ENCODE data around the gene FOXI2.
A peak's percentile ranks its signal among the peaks of the same experiment; 100 is the strongest.

Gene FOXI2

DNA sequence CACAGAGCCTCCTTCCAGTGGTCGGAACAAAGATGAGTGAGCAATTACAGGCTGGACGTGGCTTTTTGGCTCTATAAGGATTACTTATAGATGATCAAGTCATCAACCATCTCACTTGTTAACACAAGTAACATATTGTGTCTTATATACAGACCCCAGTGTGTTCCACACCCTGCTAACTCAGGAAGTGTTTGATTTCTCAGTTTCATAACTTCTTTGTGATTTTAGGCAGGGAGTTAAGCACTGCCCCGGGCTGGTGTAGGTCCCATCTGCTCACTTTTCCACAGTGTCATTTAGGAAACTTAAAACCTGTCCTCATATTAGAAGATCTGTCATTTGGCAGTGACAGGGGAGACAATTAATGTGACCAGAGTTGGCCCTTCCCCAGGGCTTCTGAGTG, 6.2 kb downstream of the FOXI2 start:
- no peak for DNase-seq (ENCODE audit: low spot score)

DNA sequence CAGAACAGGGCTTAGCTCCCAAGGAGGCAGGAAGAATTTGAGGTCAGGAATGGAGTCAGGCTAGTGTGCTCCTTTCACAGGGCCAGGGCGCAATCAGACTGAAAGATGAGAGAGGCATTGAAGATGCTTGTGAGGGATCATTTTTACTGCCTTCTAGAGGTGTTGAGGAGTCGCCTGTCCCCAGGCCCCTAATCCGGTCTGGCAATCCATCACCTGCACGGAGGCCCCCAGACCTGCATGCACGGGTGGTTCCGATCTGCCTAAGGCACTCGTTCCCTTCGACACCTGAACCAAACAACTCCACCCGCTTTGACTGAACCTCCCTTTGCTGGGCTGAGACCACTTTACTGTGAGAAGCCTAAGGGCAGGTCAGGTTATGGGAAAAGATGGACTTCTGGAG, 8.0 kb downstream of the FOXI2 start:
- no peak for DNase-seq (ENCODE audit: low spot score)

DNA sequence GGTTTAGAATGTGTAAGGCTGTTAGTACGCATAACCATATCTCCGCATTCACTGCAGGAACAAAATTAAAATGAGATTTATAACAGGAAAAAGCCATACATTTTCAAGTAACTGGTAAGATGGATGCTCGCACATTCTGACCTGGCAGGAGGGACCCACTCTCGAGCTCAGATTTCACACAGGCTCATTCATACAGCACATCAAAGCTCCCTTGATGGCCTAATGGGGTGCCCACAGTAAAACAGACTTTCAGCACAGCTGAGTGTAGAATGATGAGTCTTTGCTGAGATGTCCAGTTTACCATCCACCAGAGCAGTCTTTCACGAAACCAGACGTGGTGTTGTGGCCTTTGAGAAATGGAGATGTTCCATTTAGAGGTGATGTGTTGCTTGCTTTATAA, 8.9 kb downstream of the FOXI2 start:
- no peak for DNase-seq (ENCODE audit: low spot score)

DNA sequence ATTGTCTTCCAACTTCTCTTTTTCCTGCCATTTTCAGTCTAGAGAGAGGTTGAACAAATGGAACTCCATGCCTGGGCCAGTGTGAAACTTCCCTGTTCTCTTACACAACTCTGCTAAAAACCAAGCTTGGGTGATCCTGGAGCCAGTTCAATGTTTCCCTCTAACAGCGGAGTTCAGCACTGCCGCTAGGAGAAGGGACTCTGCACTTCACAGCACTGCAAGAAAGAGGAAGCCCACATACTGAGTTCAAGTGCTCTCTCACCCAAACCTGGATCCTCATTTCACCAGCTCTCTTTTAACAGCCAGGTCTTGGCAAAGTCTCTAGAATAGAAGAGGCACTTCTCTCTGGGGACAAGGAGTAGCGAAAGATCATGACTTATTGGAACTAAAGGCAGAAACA, 18.8 kb downstream of the FOXI2 start:
- peak; percentile 46 for DNase-seq (ENCODE audit: low spot score)

DNA sequence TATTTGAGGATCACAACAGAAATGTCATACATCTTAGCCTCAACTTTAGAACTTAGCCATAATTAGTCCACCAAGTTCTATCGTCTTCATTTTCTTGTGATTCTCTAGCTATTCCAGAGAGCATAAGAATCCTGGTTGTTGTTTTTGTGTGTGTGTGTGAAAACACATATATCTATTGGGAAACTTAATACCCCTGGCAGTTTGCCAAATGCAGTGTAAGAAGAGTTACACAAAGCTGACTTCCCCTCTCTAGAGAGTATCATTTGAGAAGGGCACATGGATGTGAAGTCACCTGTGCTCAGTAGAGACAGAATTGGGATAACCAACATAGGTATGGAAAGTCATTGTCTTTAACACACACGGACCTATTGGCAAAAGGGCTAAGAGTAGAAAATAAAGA, 19.3 kb downstream of the FOXI2 start:
- DNase-seq (ENCODE audit: low spot score), result no peak

DNA sequence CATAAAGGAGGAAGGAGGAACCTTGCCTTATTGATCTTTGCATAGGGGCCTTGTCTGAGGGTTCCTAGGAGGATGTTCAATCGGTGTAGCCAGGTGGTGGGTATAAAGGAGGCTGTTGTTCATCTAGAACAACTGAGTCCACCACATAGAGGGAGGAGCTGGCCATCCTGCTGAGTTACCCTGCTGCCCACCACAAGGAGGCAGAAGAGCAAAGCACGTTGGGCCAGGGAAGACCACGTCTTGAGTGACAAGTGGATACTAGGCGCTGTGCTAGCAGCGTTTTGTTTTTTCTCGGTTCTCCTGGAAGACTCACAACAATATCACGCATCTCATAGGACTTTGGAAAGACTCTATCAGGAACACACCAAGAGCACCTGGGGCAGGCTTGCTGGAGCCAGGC, 20.0 kb downstream of the FOXI2 start:
- DNase-seq (ENCODE audit: low spot score), result no peak

DNA sequence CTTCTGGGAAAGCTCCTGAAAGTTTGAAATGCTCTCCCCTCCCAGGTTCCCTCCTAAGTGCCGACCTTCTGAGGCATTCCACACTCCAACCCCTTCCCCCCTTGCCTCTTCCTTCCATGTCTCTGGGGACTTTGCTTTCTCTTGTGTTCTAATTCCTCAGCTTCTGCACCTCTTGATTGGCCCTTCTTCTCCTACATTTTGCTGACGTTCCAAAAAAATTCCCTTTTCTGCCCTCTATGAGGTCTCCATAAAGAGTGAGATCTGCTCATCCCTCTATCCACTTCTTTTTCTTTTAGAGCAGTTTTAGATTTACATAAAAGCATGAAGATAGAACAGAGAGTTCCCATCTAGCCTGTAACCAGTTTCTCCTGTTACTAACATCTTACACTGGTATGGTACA, 22.3 kb downstream of the FOXI2 start:
- no peak for DNase-seq (ENCODE audit: low spot score)

DNA sequence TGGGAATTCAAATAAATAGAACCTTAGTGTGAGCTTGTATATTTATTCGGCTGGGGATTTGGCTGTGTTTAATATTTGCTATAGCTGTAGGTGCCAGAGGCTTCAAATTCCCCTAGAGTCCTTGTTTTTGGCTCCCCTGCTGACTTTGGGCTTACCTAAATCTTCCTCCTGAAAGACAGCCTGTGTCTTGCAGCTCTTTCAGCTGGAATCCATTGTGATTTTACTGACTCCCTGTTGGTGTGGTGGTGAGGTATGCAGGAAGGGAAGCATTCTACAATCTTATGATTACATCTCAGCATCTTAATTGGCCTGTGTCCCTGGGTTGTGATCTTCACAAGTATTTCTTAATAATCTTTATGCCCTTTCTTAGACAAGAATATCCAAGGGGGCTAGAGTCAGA, 25.9 kb downstream of the FOXI2 start:
- DNase-seq (ENCODE audit: low spot score), result no peak

DNA sequence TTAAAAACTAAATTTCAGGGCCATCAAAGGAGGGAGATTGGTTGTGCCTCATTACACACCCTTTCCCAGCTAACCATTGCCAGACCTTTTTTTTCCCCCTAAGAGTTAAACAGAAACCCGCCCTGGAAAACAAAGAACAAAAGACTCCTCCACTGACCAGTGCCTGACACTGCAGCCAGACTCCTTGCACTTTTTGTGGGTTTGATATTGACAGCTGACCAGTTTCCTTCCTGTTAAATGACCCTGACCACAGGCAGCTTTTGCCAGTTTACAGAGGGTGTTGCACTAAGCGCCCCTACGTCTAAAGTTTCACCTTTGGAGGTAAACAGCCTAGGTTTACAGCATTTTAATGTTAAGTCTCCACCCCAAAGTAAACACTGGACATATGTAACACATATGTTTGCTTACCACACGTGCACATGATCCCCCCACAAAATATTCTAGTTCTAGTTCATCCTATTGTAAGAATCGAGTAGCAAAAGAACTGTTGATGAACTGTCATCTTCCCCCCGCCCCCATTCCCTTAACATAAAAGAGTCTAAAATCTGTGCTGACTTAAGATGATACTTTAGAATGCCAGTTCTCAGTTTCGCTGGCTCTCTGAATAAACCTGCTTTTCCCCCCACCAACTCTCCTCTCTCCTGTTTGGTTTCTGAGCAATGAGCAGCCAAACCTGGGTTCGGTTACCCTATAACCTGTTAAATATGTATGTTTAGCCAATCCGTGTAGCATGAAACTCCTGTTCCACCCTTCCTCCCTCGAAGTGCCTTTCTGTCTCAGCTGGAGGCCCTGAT, 38.0 kb downstream of the FOXI2 start:
- peak; percentile 35 for DNase-seq (ENCODE audit: low spot score)

DNA sequence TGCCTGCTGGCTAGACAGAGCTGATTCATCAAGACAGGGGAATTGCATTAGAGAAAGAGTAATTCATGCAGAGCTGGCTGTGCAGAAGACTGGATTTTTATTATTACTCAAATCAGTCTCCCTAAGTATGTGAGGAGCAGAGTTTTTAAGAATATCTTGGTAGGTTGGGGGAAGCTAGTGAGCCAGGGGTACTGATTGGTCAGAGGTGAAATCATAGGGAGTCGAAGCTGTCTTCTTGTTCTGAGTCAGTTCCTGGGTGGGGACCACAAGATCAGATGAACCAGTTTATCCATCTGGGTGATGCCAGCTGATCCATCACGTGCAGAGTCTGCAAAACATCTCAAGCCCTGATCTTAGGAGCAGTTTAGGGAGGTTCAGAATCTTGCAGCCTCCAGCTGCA, 39.8 kb downstream of the FOXI2 start:
- DNase-seq (ENCODE audit: low spot score), result no peak

DNA sequence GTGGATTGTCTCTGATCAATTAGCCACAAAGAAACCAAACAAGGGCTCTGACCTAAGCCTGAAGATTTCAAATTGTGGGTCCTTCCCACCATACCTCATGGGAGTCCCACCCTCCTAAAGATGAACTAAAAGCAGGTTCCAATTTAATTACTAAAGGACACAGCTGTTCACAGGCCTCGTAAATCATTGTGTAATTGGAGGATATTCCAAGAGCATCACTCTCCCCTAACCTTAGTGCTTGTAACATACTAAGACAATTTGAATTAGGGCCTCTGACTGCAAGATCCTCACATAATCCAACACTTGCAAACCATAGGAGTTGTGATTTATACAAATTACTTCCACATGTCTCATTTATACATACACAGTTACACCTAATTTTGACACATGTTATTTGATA, 44.4 kb downstream of the FOXI2 start:
- no peak for DNase-seq (ENCODE audit: low spot score)

DNA sequence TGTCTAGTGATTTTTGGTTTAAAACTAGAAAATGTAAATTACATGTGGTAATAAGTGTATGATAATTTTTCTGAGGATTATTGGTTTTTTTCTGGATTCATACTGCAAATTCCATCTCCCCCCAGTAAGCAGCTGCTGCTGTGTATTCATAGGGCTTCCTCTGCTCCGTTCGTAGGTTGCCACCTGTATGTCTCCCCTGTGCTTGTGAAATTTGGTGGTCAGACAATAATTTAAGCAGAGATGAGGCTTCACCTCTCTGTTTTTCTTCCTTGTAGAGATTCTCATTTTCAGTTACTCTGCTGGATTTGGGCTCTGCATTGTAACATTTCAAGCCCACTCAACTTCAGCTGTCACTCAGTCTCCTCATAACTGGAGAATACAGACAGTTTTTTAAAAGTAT, 50.9 kb downstream of the FOXI2 start:
- no peak for DNase-seq (ENCODE audit: low spot score)

DNA sequence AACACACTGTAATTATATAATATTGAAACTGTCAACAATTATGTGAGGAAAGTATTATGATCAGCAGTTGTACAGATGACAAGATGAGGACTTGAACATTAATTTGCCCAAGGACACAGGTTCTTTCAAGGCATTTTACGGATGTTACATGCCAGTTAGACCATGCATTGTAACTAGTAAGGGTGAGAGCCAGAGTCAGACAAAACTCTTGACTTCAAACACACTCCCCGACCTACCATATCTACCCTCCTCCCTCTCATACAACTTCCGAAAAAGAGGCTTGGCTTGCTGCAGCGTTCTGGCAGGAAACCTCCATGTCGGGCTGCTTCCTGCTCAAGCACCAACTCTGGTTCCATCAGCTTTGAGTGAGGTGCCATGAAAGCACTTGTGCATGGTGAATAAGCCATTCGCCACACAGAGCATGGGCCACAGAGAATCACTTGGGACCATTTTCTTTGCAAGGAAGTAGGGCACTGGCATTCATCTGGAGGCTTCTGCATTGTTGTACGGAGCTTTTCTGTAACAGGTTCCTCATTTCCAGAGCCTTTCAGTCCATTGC, 53.2 kb downstream of the FOXI2 start:
- no peak for DNase-seq (ENCODE audit: low spot score)

Measured in pons (tissue), 1 donor.